Measurements from ENCODE around the gene SLC19A1. TPM values are rescaled to one million over a fixed set of nuclear protein-coding genes. Genes with fewer than 3 reads are reported as not detected.

The SLC19A1 gene
- polyA plus RNA-seq, 3 donors = 41.7 to 62.4 (median 53.5) TPM

DNA sequence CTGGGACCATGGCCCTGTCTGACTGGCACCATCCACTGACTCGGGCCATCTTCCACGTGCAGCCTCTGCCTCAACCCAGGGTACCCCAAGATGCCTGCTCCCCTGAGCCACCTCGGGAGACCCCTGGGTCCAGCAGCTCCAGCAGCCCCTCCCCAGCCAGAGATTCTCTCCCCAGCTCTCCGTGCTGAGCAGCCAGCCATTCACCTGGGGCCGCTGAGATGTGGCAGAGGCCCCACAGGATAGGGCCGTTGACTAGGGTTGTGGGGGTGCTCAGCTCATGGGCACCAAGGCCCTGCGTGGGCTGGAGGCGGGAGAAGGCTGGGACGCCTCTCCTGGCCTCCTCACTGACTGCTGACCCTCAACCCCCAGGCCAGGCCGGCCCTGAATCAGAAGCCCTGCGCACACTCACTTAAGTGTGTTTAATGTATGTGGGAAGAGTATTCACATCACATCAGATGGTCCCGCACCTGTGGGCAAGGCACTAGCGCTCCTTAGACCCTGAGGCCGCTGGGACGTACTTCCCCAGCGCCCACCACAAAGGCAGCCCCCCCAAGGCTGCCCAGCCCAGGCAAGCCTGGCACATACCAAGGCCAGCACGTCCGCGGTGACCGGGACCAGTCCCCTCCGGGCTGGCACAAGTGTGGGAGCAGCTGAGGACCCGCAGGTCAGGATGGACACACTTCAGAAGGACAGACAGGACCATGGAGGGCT lies 27.8 kb downstream of the SLC19A1 start:
- no peak for DNase-seq (ENCODE audit: extremely low read depth in 1 of 11, low read depth in 9 of 11, low spot score in 4 of 11)

DNA sequence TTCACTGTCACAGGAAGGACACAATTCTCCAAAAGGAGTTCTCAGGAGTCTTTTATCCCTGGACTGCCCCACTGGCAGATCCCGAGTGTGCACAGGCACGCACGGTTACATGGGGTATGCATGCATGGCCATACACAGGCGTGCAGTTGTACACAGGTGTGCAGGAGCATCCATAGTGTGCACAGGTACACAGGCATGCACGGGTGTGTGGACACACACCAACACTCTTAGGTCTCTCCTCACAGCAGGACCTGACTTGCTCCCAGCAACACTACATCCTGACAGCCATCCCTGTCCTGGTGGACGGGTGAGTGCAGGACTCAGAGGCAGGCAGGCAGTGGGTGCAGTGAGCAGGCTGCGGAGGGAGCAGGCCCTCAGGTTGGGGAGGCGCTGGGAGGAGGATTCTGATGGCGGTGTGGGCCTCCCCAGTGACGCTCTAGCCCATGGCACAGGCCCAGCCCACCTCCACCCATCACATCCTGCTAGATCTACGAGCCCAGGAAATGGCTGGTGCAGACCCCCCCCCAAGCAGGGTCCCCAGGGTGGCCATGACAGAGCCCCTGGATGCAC lies 28.4 kb downstream of the SLC19A1 start:
- DNase-seq (ENCODE audit: extremely low read depth in 1 of 11, low read depth in 9 of 11, low spot score in 4 of 11) = no peak

DNA sequence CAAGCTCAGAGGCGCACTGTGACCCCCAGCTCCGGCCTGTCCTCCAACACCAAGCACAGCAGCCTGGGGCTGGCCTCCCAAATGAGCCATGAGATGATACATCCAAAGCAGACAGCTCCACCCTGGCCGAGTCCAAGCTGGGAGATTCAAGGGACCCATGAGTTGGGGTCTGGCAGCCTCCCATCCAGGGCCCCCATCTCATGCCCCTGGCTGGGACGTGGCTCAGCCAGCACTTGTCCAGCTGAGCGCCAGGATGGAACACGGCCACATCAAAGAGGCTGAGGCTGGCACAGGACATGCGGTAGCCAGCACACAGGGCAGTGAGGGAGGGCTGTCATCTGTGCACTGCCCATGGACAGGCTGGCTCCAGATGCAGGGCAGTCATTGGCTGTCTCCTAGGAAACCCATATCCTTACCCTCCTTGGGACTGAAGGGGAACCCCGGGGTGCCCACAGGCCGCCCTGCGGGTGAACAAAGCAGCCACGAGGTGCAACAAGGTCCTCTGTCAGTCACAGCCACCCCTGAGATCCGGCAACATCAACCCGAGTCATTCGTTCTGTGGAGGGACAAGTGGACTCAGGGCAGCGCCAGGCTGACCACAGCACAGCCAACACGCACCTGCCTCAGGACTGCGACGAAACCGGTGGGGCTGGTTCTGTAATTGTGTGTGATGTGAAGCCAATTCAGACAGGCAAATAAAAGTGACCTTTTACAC lies 29.1 kb downstream of the SLC19A1 start:
- DNase-seq (ENCODE audit: extremely low read depth in 1 of 11, low read depth in 9 of 11, low spot score in 4 of 11) = no peak

DNA sequence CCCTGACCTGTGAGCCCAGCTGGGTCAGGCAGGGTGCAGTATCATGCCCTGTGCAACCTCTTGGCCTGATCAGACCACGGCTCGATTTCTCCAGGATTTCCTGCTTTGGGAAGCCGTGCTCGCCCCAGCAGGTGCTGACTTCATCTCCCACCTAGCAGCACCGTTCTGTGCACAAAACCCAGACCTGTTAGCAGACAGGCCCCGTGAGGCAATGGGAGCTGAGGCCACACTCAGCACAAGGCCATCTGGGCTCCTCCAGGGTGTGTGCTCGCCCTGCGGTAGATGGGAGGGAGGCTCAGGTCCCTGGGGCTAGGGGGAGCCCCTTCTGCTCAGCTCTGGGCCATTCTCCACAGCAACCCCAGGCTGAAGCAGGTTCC lies 29.6 kb downstream of the SLC19A1 start:
- no peak for DNase-seq (ENCODE audit: extremely low read depth in 1 of 11, low read depth in 9 of 11, low spot score in 4 of 11)

DNA sequence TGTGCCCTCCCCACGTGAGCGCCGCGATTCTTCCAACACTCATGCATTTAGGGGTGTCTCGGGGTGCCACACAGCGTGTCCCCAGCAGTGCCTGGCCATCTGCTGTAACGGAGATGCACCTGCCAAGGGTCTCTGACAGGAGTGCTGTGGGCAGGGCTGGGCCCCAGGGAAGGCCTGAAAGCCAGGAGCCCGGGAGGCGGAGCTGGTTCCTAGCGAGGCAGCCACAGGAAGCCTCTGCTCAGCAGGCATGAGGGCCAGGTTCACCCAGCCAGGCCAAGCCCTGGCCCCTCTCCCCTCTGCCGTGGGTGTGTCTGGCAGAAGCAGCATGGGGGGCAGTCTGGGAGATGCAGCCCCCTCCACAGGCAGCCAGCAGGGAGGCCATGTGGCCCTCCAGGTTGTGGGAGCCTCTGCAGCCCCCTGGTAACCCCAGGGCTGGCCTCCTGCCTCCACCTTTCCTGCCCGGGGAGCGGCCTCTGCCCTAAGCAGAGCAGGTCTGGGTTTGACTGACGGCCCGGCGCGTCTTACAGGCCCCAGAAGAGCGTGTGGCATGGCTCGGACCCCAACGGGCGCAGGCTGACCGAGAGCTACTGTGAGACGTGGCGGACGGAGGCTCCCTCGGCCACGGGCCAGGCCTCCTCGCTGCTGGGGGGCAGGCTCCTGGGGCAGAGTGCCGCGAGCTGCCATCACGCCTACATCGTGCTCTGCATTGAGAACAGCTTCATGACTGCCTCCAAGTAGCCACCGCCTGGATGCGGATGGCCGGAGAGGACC lies 30.4 kb downstream of the SLC19A1 start:
- DNase-seq (ENCODE audit: extremely low read depth in 1 of 11, low read depth in 9 of 11, low spot score in 4 of 11) = no peak

DNA sequence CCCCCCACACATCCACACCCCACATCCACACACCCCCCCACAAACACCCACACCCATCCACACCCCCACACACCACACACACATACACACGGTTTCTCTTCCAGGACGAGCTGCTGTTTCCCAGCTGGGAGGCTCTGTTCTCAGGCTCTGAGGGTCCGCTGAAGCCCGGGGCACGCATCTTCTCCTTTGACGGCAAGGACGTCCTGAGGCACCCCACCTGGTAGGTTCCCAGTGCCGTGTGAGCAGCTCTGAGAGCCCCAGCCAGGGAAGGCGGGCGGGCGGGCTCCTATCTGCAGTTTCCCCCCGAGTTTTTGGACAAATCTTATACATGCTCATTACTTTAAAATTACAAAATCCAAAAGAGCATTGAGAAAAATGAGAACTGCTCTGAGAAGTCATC lies 31.2 kb downstream of the SLC19A1 start:
- DNase-seq (ENCODE audit: extremely low read depth in 1 of 11, low read depth in 9 of 11, low spot score in 4 of 11) = no peak

DNA sequence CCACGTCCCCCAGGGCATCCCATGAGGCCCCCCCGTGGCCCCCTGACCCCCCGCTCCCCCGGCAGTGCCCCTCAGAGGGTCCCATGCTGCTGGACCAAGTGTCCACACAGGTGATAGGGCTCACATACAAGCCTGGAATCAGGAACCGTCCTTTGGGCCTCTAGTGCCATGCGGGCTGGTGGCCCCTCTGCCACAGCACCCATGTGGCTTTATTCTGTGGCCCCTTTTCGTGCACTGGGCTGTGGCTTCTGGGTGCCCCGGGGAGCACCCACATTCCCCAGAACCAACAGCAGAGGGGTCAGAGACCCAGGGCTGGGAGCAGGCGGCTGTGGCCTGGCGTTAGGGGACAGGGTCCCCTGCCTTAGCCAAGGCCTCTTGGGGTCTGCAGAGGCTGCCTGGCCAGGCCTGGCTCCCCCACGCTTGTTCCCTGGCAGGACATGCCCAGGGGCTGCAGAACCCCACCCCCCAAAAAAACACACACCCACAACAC lies 31.7 kb downstream of the SLC19A1 start:
- no peak for DNase-seq (ENCODE audit: extremely low read depth in 1 of 11, low read depth in 9 of 11, low spot score in 4 of 11)

DNA sequence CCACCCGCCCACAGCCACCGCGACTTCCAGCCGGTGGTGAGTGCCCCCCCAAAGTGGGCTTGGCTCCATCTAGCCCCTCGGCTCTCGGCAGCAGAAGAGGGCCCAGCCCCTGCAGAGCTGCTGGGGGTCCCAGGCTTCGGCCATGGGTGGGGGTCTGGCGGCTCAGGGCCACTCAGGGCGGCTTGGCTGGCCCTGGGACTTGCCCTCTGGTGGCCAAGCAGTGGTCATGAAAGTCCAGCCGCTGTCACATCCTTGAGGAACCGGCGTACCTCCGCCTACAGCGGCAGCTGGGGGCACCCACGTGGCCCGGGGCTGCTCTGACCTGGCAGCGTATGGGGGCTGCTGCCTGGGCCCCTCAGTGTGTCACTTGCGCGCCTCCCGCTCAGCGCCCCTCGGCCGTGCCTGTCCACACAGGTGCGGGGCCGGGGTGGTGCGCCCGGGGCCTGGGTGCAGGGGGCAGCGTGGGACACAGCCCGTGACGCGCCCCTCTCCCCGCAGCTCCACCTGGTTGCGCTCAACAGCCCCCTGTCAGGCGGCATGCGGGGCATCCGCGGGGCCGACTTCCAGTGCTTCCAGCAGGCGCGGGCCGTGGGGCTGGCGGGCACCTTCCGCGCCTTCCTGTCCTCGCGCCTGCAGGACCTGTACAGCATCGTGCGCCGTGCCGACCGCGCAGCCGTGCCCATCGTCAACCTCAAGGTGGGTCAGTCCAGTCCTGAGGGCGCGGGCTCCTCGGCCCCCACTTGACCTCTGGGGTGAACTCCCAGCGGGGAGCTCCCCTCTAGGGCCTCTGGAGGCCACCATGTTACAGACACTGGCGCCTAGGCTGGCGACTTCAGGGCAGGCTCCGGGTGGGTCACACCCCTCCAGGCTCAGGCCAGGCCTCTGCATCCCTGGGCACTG lies 32.4 kb downstream of the SLC19A1 start:
- no peak for DNase-seq (ENCODE audit: extremely low read depth in 1 of 11, low read depth in 9 of 11, low spot score in 4 of 11)

DNA sequence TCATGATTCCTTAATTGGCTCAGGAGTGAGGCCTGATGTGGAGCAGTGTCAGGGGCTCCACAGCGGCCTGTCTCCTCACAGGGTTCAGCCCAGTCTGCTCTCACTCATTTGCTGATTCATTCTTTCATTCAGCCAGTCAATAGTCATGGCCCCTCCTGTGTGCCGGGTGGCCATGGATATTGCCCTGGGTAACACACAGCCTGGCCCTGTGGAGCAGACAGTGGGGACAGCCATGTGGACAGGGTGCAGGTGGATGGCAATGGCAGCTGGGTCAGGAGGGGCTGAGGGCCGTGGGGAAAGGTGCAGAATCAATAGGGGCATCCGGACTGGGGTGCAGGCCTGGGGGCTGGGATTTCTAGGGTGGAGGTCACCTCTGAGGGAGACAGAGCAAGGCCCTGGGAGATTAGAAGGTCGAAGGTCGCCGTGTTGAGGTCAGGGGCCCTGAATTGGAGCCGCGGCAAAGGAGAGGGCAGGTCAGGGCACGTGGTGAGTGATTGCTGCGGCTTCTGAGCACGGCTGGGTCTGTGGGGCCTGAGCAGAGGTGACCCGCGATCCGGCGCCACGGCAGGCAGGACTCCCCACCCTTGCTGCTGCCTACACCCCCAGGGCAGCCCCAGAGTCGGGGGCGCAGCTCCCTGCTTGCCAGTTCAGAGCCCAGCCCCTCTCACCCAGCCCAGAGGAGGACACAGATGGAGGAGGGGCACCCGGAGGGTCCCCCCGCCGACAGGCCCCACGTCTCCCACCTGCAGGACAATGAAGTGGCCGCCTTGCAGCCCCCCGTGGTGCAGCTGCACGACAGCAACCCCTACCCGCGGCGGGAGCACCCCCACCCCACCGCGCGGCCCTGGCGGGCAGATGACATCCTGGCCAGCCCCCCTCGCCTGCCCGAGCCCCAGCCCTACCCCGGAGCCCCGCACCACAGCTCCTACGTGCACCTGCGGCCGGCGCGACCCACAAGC lies 33.4 kb downstream of the SLC19A1 start:
- DNase-seq (ENCODE audit: extremely low read depth in 1 of 11, low read depth in 9 of 11, low spot score in 4 of 11) = no peak

DNA sequence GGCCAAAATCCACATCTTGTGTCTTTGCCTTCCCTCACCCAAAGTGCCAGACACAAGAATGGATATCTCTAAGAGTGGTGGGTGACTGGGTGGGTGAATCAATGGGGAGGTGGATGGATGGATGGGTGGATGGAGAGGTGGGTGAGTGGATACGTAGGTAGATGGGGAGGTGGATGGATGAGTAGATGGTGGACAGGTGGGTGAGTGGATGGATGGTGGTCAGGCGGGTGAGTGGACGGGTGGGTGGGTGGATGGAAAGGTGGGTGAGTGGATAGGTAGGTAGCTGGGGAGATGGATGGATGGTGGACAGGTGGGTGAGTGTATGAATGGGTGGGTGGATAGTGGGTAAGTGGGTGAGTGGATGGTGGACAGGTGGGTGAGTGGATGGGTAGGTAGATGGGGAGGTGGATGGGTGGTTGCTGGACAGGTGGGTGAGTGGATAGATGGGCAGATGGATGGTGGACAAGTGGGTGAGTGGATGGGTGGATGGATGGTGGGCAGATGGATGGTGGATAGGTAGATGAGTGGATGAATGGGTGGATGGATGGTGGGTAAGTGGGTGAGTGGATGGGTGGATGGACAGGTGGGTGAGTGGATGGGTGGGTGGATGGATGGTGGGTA lies 34.2 kb downstream of the SLC19A1 start:
- no peak for DNase-seq (ENCODE audit: extremely low read depth in 1 of 11, low read depth in 9 of 11, low spot score in 4 of 11)

DNA sequence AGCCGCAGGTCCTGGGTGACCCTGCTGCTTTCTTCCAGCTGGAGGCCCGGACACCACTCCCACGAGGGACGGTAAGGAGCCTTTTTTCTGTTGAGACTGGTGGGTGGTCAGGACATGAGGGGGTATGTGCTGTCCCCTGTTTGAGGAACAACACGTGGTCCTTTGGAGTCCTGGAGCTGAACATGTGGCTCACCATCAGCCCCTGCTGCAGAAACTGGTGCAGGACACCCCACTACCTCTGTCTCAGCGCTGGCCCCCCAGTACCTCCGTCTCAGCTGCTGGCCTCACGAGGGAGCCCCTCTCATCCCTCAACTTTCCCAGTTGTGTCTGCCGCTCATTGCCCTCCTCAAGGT lies 34.7 kb downstream of the SLC19A1 start:
- no peak for DNase-seq (ENCODE audit: extremely low read depth in 1 of 11, low read depth in 9 of 11, low spot score in 4 of 11)

DNA sequence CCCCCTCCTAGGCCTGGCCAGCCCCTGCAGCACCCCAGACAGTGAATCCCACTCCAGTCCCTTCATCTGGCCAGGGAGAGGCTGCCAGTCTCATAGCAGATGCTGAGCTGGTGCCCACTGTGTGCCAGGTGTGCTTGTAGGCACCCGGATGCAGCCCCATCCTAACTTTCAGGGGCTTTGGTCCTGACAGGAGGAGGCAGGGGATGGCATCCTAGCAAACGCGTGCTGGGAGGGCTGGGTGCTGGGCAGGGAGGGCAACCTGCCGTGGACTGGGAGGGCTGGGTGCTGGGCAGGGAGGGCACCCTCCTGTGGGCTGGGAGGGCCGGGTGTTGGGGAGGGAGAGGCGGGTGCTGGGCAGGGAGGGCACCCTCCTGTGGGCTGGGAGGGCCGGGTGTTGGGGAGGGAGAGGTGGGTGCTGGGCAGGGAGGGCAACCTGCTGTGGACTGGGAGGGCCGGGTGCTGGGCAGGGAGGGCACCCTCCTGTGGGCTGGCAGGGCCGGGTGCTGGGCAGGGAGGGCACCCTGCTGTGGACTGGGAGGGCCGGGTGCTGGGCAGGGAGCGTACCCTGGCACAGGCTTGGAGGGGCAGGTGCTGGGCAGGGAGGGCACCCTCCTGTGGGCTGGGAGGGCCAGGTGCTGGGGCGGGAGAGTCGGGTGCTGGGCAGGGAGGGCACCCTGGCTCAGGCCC lies 35.3 kb downstream of the SLC19A1 start:
- DNase-seq (ENCODE audit: extremely low read depth in 1 of 11, low read depth in 9 of 11, low spot score in 4 of 11) = no peak

DNA sequence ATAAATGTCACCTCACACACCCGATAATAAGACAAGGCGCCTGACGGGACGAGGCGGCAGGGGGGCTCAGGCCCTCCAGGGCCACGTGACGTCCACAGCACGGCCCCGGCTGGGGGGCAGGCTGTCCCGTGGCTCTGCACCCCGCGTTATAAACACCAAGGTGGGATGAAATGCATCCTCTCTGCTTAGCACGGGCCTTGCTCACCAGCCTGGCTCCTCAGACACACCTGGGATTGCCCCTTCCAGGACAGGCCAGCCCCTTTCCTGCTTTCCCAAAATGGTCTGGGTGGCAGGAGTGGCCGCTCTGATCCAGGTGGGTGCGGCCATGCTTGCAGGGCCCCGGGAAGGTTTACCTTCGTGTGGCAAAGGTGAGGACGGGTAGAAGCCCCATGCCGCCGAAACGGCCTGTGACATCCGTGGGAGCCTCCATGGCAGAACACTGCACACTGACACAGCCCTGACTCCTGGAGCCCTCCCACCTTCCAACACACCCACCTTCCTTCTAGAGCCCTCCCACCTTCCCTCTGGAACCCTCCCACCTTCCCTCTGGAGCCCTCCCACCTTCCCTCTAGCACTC lies 35.9 kb downstream of the SLC19A1 start:
- no peak for DNase-seq (ENCODE audit: extremely low read depth in 1 of 11, low read depth in 9 of 11, low spot score in 4 of 11)

DNA sequence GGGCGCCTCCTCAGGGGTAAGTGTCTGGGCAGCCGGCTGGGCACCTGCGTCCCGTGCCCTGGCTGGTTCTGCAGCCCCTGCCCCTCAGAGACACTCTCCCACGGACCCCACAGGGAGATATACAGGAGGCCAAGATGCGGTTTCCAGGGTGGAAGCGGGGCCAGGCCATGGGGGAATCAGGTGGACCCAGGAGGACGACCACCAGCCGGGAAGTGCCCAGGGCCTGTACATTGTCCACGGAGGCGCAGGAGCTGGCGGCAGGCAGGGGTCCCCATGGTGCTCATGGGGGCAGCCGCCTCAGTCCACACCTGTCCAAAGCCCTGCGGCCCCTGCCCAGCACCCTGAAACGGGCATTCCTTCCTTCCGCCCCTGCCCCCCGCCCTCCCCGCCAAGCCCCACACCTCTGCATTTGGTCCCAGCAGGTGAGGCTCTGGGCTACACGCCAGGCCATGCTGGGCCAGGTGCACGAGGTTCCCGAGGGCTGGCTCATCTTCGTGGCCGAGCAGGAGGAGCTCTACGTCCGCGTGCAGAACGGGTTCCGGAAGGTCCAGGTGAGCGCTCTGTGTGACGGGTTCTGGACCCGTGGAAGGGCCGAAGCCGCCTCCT lies 36.7 kb downstream of the SLC19A1 start:
- no peak for DNase-seq (ENCODE audit: extremely low read depth in 1 of 11, low read depth in 9 of 11, low spot score in 4 of 11)

DNA sequence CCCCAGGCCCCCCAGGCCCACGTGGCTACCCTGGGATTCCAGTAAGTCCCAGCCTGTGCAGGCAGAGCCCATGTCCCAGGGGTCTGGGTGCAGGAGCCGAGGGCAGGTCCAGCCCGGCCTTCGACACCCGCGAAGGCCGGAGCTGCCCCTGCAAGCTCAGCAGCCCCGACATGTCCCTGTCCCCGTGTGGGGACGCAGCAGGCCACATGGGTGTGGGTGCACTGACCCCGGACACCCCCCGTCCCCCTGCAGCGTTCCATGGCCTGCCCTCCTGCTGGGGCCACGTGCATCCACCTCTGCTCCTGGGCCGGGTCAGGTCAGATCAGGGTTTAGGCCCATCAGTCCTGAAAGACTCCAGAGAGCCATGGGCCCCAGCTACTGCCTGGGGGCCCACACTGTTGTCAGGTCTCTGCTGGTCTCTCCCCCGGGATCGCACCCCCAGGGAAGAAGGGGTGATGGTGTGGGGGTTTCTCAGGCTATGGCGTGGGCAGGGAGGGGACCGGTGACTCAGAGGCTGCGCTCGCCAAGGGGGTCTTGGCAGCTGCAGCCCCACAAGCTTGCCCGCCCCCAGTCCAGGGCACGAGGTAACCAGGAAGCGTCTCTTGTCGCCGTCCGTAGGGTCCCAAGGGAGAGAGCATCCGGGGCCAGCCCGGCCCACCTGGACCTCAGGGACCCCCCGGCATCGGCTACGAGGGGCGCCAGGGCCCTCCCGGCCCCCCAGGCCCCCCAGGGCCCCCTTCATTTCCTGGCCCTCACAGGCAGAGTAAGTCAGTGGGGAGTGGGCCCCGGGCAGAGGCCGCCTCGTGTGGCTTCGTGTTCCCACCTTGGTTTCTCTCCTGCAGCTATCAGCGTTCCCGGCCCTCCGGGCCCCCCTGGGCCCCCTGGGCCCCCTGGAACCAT lies 37.5 kb downstream of the SLC19A1 start:
- DNase-seq (ENCODE audit: extremely low read depth in 1 of 11, low read depth in 9 of 11, low spot score in 4 of 11) = no peak

All from renal cortex interstitium (tissue), 11 donors.